HG03060 (cell line): ENCODE measurements around the gene MS4A13.
"Not testable (repeated sequence)": the region's sequence is repeated elsewhere in the genome, so short reads cannot be mapped to it uniquely, and the experiment has no call there.

Source experiments
- ATAC-seq: cut with Tn5 transposase; IDR thresholded peaks from one replicate; pipeline ENCODE4 v1.9.1; 2021; ENCODE audit warnings: low read depth, moderate number of reproducible peaks; ENCODE audit not compliant: unreplicated experiment

Gene MS4A13

DNA sequence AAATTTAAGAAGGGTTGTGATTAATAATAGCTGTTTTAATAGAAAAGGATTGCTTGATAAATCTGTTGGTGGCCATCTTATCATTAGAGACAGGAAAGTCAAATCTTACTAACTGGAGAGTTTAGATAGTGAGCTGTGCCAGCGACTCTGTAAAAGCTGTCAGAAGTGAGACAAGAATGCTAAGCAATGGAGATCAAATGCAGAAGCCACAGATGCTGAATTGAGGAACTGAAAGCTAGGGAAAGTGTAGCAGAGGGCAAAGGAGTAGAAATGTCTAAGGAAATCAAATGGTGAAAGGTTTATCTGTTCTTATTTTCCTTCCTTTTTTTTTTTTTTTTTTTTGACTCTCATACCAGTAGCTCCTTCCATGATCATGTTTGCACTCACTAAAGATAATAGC, 13.7 kb downstream of the MS4A13 start:
- ATAC-seq: peak; percentile 55

DNA sequence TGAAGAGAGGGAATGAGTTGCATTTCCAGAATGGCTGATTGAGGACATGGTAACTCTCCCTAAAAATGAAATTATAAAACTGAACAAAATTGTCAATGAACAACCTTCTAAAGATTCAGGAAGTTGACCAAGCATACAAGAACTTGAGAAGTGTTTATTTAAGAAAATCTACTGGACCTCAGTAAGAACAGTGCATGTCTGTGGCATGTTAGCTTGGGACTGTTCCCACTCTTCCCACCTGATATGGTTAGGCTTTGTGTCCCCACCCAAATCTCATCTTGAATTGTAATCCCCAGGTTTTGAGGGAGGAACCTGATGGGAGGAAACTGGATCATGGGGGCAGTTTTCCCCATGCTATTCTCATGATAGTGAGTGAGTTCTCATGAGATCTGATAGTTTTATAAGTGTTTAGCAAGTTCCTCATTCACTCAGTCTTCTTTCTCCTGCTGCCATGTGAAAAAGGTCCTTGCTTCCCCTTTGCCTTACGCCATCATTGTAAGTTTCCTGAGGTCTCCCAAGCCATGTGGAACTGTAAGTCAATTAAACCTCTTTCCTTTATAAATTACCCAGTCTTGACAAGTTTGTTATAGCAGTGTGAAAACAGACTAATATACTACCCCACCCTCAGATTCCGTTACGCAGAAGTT, 15.4 kb downstream of the MS4A13 start:
- no peak for ATAC-seq

DNA sequence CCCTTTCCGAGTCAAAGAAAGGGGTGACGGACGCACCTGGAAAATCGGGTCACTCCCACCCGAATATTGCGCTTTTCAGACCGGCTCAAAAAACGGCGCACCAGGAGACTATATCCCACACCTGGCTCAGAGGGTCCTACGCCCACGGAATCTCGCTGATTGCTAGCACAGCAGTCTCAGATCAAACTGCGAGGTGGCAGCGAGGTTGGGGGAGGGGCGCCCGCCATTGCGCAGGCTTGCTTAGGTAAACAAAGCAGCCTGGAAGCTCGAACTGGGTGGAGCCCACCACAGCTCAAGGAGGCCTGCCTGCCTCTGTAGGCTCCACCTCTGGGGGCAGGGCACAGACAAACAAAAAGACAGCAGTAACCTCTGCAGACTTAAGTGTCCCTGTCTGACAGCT, 17.2 kb downstream of the MS4A13 start:
- ATAC-seq: not testable (repeated sequence)

DNA sequence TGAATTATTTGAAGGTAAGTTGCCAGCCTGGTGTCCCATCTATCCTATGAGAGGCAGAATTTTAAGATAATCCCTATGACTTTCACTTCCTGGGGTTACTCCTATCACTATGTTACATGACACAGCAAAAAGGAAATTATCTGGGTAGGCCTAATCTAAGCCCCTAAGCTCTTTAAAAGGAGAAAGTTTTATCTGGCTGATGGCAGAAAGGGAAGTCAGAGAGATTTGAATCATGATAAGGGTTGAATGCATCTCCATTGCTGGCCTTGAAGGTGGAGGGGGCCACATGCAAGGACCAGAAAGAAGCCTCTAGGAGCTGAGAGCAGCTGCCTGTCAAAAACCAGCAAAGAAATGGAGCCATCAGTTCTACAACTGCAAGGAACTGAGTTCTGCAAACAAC, 23.4 kb downstream of the MS4A13 start:
- ATAC-seq: not testable (repeated sequence)

DNA sequence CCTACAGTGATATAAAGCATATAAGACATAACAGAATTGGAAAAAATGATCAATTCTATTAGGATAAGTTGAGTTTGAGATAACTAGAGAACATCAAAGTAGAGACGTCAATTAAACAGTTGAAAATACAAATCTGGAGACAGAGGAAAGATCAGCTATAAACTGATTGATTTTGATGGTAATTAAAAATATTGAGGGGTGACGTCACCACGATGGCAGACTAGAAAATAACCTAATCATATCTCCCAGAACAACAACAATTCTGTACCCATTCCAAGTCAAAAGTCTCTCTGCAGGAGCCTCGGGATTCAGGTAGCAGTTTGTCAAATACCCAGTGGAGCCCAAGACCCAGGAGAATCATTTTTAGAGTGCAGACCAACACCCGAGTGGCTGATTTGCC, 28.9 kb downstream of the MS4A13 start:
- ATAC-seq: no peak

DNA sequence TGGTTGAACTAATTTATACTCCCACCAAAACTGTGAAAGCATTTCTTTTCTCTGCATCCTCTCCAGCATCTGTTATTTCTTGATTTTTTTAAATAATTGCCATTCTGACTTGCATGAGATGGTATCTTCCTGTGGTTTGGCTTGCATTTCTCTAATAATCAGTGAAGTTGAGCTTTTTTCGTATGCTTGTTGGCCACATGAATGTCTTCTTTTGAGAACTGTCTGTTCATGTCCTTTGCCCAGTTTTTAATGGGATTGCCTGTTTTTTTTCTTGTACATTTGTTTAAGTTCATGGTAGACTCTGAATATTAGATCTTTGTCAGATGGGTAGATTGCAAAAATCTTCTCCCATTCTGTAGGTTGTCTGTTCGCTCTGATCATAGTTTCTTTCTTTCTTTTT, 46.1 kb downstream of the MS4A13 start:
- ATAC-seq: no peak

DNA sequence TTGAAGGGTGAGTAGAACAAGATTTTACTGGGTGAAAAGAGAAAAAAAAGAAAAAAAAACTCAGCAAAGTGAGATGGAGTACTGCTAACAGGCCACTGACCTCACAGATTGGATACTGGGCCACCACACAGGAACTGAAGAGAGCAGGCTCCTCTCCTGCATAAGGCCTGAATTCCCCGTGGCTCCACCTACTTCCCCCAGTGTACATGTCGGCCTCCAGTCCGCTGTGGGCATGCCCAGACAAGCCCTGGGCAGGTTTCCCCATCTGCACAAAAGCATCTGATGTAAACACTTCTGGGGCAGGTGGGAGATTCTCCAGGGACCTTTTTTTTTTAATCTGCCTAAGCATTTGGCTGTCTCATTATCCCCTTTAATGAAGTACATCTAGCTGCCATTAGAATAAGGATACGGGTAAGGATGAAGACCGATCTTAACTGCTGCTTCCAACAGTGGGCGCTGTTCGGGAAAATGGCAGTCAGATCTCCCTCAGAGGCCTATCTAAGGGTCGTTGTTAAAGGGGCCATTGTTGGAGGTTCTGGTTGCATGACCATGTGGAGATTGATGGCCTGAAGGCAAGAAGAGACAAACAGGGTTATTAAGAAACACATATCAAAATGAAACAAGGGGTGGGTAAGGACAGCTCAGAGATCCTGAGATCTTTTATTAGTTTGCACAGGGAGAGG, 48.5 kb downstream of the MS4A13 start:
- no peak for ATAC-seq

DNA sequence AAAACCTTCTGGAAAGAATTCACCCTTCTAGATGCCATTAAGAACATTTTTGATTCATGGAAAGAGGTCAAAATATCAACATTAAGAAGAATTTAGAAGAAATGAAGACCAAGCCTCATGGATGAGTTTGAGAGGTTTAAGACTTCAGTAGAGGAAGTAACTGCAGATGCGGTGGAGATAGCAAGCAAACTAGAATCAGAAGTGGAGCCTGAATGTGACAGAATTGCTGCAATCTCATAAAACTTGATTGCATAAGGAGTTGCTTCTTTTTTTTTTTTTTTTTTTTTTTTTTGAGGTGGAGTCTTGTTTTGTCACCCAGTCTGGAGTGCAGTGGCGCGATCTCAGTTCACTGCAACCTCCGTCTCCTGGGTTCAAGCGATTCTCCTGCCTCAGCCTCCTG, 51.6 kb downstream of the MS4A13 start:
- no peak for ATAC-seq

DNA sequence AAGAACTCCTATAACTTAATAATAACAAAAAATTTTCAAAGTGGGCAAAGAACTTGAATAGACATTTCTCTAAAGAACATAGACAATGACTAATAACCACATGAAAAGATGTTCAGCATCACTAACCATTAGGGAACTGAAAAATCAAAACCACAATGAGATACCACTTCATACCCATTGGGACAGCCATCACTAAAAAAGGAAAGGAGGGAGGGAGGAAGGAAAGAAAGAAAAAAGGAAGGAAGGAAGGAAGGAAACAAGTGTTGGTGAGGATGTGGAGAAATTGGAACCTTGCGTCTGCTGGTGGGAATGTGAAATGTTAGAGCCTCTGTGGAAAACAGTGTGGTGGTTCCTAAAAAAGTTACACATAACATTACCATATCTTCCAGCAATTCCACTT, 55.8 kb downstream of the MS4A13 start:
- peak; percentile 71 for ATAC-seq

DNA sequence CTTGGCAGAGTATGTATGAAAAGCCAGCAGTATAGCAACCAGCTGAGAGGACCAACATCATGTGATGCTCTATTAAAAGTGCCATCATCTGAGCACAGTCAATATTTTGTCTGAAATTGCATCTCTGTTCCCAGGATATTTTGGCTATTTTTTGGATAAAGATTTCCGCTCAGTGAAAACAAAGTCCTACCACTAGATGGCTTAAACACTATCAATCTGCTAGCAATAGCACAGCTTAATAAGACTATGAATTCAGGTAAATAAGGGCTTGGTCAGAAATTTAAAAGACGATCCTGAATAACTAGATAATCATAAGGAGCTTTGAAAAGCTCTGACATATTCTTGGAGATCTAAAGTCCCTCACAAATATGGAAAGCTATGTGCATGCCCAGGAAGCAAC, 74.4 kb downstream of the MS4A13 start:
- ATAC-seq: no peak
